ENCODE measurements around the gene CSF3R. TPM values are rescaled to one million over a fixed set of nuclear protein-coding genes. Genes with fewer than 3 reads are reported as not detected.

CSF3R gene
- not detected in 2 replicates for total RNA-seq (2014; rRNA removed; shearing (Covaris generic))
- polyA plus RNA-seq (2015; cell fraction: cytosol; rRNA removed): not detected in 2 replicates
- polyA plus RNA-seq (2015; cell fraction: nucleus; rRNA removed): not detected in 2 replicates

DNA sequence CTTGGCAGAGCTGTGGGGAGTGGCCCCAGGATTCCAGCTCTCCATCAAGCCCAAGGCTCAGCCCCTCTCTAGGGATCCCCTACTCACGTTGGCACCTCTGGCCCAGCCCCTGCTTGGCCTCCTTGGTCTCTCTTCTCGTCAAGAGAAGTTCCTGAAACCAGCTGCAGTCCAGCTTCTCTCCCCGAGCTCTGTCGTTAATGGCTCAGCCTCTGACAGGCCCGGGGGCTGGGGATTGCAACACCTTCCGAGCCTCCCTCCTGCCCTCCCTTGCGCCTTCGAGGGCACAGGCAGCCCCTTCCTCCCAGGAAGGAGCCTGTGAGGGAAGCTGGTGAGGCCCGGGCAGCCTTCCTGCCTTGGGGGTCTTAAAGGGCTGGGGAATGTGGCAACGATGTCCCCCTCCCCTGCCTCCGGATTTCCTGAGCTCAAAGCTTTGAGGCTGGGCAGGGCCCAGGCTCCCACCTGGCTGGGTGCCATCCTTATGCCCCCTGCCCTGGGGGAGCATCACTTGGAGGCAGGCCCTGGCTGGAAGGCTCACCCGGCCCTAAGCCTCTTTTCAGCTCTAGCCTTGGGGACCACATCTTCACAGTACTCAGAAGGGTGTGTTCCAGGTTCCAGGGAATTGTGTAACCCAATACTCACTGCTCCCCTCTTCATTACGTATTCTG is at the start of gene CSF3R:
Gene CSF3R (minus strand): TSS at position 190 of the 665 bp plus-strand sequence. CDS start 3,417 bp downstream, outside the sequence.
- DNase-seq (ENCODE audit: low read depth): no peak

DNA sequence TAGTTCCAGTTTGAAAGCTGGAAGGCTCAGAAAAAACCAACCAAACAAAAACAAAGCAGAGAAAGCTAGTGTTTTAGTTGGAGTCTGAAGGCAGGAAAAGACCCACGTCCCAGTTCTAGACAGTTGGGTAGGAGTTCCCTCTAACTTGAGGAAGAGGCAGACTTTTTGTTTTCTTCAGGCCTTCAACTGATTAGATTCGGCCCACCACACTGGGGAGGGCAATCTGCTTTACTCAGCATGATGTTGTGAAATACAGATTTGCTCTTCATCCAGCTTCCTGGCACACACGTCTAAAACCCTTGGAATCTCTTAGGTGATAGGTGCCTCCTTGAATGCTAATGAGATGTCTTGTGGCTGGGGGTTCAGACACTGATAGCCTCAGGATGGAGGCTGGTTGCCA is 49.1 kb upstream of the CSF3R start:
- no peak for DNase-seq (ENCODE audit: low read depth)

DNA sequence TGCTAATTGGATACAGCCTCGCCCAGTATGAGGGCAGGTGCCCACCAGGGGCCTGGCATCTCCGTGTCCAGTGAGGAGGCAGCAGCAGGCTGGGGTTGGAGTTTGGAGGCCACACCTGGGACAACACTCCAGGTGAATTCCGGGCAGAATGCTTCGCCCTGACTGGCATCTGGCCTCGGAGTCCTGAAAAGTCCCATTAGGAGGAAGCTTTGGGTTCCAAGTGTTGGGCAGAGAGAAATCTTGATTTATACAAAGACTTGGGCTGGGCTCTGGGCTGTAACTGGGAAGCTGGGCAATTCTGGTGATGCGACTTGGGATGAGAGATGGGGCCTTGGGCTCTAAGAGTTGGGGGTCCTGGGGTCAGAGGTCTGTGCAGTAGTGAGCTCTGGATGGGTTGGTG is 48.1 kb upstream of the CSF3R start:
- no peak for DNase-seq (ENCODE audit: low read depth)

DNA sequence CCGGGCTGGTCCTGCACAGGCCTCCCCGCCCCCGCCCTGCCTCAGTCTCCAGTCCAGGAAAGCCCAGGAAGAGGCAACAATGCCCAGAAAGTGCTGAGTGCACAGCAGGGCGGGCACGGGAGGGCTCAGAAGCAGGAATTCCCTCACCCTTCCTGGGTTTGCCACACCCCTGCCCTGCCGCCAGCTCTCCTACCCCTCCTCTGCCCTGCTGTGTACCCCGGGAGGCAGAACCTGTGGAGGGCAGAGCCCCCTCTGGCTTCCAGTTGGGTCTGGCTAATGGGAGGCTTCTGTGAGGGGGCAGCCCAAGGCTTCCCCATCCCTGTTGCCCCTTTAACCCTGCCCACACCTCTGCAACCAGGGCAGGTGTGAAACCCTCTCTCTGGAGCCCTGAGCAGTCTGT is 47.5 kb upstream of the CSF3R start:
- DNase-seq (ENCODE audit: low read depth): no peak

DNA sequence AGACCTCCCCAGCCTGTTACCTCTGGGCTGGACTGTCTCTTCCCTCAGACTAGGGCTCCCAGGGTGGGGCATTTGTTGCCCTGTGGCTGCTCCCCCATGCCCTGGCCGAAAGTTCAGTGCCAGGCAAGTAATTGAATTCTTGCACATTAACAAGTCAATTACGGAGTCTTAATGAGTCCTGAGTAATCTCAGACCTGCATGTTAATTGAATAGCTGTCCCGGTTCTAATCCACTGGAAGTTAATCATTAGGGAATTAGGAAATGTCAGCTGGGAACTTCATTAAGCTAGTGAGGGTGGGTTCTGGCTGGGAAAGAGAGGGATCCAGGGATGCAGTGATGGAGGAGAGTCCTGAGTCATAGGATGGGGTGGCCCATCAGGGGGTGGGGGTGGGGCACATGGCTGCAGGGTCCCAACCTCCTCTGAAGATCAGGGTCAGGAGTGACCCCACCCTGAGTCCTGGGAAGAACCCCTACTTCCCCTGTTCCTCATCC is 47.1 kb upstream of the CSF3R start:
- DNase-seq (ENCODE audit: low read depth): no peak

DNA sequence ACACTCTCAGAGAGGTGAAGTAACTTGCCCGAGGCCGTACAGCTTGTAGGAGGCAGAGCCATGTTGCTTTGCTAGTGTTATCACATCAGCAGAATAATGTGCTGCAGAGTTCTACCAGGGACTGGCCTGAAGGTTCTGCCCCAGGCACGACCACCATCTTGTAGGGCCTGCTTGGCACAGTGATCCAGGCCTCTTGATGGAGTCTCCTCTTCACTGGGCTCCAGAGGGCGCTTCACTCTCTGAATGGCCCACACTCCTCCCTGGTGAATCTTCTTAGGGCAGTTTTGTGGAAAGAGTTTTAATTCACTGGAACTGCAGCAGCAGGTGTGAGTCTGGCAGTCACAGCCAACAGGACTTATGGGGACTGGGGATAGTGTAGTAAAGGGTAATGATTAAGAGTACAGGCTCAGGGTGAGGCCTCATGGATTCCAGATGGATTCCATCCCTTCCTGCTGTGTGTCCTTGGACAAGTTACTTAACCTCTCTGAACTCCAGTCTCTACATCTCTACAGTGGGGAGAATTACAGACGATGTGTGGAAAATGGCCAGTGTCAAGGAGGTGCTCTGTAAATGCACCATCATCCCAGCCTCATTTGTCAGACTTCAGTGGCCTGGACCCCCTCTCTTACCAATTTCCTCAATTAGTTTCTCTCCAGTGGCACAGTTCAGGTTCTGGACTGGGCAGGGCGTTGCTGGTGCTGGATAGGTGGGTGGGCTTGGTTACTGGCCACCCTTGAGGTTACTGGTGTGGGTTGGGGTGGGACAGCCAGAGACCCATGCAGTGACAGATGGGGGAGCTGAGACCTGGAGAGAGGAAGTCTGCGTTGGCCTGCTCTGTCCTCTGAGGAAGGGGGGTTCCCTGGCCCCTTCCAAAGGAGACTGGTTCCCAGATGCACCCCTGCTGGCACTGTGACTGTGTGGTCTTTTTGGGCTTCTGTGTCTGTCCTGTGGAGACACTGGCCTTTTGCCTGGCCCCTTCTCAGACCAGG is 45.9 kb upstream of the CSF3R start:
- no peak for DNase-seq (ENCODE audit: low read depth)

DNA sequence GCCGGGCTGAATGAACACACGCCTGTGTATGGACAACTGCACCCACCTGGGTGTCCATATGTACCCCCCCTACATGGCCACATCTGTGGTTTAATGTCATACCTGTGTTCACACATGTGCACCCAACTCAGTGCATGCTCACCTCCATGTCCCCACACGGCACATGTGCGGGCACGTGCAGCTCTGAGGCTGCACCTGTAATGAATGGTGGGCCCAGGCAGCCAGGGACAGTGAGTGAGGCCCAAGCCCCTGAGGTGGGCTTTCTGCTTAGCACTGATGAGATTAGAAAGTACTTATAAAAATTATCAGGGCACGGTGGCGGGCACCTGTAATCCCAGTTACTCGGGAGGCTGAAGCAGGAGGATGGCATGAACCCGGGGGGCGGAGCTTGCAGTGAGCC is 42.5 kb upstream of the CSF3R start:
- DNase-seq (ENCODE audit: low read depth): no peak

DNA sequence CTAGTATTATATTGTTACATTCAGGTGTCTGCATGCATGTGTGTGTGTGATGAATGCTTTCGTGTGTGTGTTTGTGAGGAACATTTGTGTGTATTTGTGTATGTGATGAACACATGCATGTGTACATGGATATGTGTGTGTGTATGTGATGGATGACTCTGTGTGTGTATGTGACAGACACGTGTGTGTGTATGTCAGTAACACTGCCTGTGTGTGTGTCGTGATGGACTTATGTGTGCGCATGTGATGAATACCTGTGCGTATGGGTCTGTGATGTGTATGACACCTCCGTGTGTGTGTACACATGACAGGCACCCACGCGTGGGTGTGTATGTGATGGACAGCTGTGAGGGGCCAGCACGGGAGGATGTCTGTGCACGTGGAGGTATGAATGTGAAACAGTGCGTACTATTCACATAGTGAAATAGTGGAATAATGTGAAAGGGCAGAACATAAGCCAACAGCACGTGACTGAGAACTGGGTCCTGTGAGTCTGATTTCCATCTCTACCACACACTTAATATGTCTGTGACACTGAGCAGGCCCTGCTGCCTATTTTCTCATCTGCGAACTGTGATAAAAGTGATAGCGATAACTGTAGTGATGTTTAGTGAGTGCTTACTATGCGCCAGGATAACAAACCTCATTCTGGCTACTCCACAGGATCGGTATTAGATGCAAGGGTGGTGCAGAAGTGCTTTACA is 41.8 kb upstream of the CSF3R start:
- no peak for DNase-seq (ENCODE audit: low read depth)

DNA sequence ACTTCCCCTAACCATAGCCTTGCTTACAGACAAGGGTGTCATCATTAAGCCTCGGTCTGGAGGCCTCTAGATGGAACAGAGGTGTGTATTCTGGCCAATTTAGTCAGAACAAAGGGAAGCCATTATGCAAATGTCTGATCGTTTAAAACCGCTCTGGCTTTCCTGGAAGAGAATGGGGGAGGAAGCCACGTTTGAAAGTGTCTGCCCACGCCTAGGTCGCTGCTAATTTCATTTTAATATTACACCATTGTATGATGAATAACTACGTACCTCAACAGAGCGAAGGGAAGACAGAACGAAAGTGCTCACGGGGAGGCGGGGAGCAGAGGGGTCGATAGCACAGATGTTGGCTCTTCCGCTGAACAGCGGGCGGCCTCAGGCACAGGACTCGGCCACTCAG is 41.1 kb upstream of the CSF3R start:
- DNase-seq (ENCODE audit: low read depth): no peak

DNA sequence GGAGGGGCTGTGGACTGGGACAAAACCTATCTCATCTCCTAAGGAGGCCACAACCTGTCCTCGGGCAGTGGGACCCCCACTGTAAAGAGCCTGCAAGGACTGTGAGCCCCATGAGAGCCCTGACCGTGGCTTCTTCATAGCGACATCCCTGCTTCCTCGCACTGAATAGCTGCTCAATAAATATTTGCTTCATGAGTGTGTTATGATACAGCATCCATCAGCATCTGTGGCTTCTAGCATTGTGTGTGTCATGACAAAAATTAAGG is 40.5 kb upstream of the CSF3R start:
- DNase-seq (ENCODE audit: low read depth): no peak

DNA sequence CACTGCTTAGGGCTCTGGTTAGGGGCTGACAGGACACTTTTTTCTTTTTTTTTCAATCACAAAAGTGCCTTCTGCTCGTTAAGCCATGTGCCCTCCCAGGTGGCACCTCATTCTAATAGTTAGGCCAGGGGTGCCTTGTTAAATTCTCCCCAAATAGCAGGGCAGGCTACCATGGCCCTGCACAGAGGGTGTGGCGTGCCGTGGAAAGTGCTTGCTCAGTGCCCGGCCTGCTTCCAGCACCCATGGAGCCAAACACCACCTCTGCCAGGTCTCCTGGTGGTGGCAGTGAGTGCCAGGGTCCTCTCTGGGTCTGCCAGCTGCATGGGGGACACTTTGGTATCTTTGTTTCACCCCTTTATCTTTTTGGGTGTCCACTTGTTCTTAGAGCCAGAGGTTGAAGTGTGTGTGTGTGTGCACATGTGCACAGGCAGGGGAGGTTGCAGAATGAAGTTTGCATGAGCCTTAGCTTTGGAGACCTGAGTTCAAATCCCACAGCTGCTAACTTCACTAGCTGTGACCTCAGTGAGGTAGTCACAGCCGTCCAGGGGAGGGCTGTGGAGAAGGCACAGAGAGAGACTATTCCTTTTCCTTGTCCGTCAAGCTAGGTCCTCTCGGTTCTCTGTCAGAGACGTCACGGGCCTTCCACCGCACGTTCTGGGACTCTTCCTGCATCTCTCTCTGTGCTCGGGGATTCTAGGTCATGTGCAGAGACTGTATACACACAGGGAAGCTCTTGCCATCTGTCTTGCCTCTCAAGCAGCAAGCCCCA is 39.9 kb upstream of the CSF3R start:
- no peak for DNase-seq (ENCODE audit: low read depth)

DNA sequence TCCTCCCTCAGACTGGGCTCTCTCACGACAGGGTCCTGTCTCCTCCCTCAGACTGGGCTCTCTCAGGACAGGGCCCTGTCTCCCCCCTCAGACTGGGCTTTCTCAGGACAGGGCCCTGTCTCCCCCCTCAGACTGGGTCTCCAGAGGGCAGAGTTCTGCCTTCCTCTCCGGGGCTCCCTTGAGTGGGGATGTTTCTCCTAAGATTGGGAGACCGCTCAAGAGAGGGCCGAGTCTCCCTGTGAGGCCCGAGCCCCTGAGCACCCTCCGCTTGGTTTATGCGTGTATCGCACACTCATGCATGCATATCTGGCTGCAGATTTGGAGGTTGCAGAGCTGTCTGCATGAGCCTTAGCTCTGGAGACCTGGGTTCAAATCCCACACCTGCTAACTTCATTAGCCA is 39.3 kb upstream of the CSF3R start:
- no peak for DNase-seq (ENCODE audit: low read depth)

DNA sequence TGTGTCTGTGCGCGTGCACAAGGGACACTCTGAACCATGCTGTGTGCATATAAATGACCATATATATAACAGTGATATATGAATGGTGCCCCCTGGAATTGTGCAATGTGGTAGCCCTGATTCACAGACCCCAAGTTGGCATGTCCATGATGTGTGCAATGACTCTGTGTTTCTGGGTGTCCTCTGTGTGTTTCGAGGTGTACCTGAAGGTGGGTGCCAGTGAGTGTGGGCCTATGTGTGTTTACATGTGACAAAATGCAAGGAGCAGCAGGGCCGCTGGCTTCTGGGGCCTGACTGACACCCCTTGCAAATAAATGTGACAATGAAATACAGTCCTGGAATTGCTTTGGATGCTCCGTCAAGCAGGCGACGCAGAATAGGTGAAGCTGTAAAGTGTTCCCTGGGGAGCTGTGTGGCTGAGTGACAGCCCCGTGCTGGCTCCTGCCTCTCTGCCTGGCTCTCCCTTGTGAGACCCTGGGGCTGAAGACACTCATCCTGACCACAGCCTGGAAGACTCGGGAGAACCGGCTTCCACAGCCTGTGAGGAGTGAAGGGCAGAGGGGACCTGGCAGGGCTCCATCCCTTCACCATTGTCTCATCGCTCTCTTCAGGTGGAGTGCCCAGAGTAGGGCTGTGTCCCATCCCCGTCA is 38.2 kb upstream of the CSF3R start:
- peak; percentile 24 for DNase-seq (ENCODE audit: low read depth)

DNA sequence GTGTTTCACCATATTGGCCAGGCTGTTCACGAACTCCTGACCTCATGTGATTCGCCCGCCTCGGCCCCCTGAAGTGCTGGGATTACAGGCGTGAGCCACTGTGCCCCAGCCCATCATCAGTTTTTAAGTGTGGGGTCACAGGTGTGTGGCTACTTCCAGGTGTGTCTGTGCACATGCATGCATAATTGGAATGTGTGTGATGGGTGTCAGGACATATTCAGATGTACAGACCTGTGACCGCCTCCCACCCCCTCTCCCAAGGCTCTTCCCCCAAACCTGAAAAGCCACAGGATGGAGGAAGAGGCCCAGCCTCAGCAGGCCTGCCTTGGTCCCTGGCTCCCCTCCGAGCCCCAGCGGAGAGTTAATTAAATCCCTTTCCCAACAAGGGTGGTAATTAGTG is 37.3 kb upstream of the CSF3R start:
- no peak for DNase-seq (ENCODE audit: low read depth)

DNA sequence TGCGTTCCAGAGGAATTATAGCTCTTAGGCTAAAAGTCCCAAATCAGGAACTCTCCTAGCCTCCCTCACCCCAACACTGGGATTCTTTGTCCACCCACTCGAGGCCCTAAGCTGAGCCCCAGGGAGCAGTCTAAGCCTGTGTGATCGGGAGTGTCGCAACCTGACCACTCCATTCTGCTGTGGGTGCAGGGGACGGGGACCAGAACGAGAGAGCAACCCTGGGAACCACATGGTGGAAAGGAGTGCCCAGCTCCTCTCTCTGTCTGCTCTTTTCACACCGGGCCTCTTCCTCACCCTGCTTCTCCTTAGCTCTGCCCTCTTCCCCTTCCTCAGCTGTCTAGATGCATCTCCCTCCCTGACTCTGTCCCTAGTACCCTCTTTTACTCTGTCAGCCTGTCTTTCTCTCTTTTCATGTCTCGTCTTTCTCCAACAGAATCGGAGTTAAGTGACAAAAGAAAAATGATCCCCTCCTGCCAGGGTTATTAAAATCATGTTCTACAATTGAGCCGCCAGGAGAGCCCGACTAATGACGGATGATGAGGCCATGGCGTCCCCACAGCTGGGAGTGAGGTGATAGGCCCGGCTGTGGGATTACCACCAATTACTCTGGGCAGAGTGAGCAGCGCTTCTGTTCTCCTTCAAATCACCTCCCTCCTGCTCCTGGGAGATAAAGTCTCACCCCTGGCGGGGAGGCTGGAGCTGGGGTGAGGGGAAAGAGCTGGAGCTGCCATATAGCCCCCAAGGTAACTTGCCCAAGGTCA is 34.5 kb upstream of the CSF3R start:
- no peak for DNase-seq (ENCODE audit: low read depth)

DNA sequence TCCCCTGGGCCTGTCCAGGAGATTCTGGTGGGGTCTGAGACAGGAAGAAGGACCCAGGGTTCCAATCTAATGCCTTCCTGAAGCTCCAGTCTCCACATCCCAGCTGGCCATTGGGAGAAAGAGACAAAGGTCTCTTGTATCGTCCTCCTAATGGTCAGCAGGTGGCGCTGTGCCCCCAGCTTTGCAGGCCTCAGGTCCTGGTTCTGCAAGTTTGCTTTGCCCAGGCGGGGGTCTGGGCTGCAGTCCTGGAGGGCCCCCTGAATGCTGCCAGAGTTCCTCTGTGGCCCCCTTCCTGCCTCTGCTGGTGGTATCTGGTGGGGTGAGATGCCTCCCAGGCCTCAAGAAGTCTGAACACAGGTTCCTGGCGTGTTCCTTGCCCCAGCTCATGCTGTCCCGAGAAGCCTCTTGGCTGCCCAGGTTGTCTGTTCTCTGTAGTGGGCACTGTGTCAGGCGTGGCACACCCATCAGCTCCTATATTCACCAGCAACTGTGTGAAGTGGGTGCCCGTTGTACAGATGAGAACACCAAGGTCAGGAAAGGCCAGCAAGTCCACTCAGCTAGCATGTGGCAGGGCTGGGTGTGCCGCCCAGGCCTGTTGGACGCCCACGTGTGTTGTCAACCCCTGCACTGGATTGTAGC is 33.8 kb upstream of the CSF3R start:
- peak; percentile 36 for DNase-seq (ENCODE audit: low read depth)

DNA sequence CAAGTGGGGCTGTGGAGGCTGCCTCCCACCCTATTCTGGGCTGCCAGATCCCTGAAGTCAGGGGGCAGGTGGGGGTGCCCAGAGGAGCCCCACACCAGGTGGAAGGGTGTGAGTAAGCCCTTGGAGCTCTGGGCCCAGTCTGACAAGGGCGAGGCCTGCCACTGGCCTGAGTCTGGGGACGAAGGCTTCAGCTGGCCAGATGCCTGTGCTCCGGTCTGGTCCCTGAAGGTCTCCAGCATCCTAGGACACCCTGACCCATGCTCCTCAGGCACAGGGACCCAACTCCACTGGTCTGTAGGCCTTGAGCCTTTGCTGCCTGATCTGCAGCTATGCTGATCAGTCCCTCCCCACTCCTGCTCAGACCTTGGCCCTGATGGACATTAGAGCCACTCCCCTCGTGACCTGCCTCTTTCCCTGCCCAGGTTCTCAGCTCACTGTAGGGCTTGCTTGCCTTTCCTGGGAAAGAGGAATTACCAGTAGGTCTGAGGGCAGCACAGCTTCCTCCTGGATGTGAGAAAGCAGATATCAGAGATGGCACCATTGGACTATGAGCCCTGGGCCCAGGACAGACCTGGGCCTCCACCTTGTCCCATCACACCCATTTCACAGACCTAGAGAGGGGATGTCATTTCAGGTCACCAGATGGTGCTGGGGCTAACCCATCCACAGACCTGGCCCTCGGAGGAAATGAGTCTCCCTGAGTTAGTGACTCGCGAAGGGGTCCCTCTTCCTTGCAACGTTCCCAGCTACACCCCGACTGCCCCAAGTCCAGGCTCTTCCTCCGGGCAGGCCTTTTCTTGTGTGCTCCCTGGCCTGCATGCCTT is 32.8 kb upstream of the CSF3R start:
- DNase-seq (ENCODE audit: low read depth): no peak

DNA sequence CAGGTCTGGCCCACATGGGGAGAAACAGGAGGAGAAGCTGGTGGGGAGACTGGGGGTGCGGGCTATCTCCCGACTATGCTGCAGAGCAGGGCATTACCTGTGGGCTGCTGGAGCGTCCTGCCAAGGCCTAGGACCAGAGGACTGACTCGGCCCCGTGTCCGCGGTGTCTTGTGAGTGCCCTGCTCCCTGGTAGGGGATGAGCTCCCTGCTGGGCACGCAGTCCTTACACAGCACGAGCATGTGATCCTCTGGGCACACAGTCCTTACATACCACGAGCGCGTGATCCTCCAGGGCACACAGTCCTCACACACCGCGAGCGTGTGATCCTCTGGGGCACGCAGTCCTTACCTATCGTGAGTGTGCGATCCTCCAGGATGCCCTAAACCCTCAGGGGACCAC is 31.8 kb upstream of the CSF3R start:
- DNase-seq (ENCODE audit: low read depth): no peak

Measured in HT1080 (cell line).